RKO (cell line): ENCODE data around the gene FBXL16.

Source experiments
- DNase-seq: peaks from one replicate; pipeline ENCODE4 v3.0.0-alpha.2; 2016; ENCODE audit warnings: low spot score

Gene FBXL16

GRCh38 chr16:689175-689897 lies 16.3 kb downstream of the FBXL16 start:
- DNase-seq = no peak

GRCh38 chr16:687499-687898 lies 18.1 kb downstream of the FBXL16 start:
- DNase-seq = no peak

GRCh38 chr16:686459-687260 lies 18.9 kb downstream of the FBXL16 start:
- DNase-seq = no peak

- peak; percentile 82 for DNase-seq
These were observed 19.6 kb downstream of the FBXL16 start for GRCh38 chr16:685967-686366.

- DNase-seq = no peak
These were observed 20.5 kb downstream of the FBXL16 start for GRCh38 chr16:684961-685696.

GRCh38 chr16:684071-684794 lies 21.4 kb downstream of the FBXL16 start, which contains the start of gene JMJD8:
Gene JMJD8, minus strand, starts transcription at chr16:684334. Its CDS starts 15 bp downstream, at chr16:684319.
- DNase-seq = peak; percentile 97

GRCh38 chr16:683396-684070 lies 22.1 kb downstream of the FBXL16 start:
- DNase-seq = peak; percentile 49

- DNase-seq = peak; percentile 52
These were observed 22.9 kb downstream of the FBXL16 start for GRCh38 chr16:682493-683395.

- peak; percentile 74 for DNase-seq
These were observed 23.7 kb downstream of the FBXL16 start for GRCh38 chr16:681746-682427.

GRCh38 chr16:680967-681745 lies 24.4 kb downstream of the FBXL16 start:
- peak; percentile 87 for DNase-seq

- DNase-seq = no peak
These were observed 25.0 kb downstream of the FBXL16 start for GRCh38 chr16:680625-680945.

GRCh38 chr16:679814-680624 lies 25.6 kb downstream of the FBXL16 start, which contains the start of gene STUB1:
Gene STUB1, plus strand, starts transcription at chr16:680410. Its CDS starts 116 bp downstream, at chr16:680526.
- peak; percentile 88 for DNase-seq

- peak; percentile 76 for DNase-seq
These were observed 26.5 kb downstream of the FBXL16 start for GRCh38 chr16:678858-679813.

- no peak for DNase-seq
These were observed 27.3 kb downstream of the FBXL16 start for GRCh38 chr16:678209-678857.

GRCh38 chr16:677316-678190 lies 28.0 kb downstream of the FBXL16 start:
- no peak for DNase-seq
